Measurements from ENCODE around the gene FZR1. TPM values are rescaled to one million over a fixed set of nuclear protein-coding genes. Genes with fewer than 3 reads are reported as not detected.

Gene FZR1
- total and polyA plus RNA-seq, 2 of the 8 experiments (the other 6 are each of a cell fraction or from before 2014, with no cell fraction given), result 21.6 to 35.5 TPM

GRCh38 chr19:3565139-3565538, 59.0 kb downstream of the FZR1 start:
- peaks cover 0 to 7% (median 0%) of the 10 kb centered on the region in 4 experiments; a peak in 1 of 7 replicates for H3K27me3 ChIP-seq (replicated peaks in 1 of 4; ENCODE audit: control insufficient read depth in 3 of 4, extremely low read depth in 1 of 4, insufficient read depth in 3 of 4, low read length in 3 of 4)
- no peak overlapping the region for H2BK5ac ChIP-seq (ENCODE audit: low read depth, low read length)
- H3K4ac ChIP-seq (replicated peaks; ENCODE audit: insufficient read length, low read depth, low read length), result no peak overlapping the region
- H2BK20ac ChIP-seq (ENCODE audit: low read length), result no peak overlapping the region
- no peak overlapping the region for H2AK5ac ChIP-seq (ENCODE audit: low read depth, low read length)
- TF ChIP-seq JUN (IDR thresholded peaks at IDR 0.05; ENCODE audit: low read depth, low read length) (no peak), CEBPB (IDR thresholded peaks at IDR 0.05; ENCODE audit: low read depth, low read length) (no peak), NANOG (IDR thresholded peaks at IDR 0.05; ENCODE audit: insufficient read depth, low read depth, low read length, poor library complexity, severe bottlenecking) (no peak), SIN3A (conservative IDR thresholded peaks at IDR 0.05 in 1 of 2, IDR thresholded peaks at IDR 0.05 in 1 of 2; ENCODE audit: low read depth in 1 of 2, low read length in 2 of 2) (no peak), EZH2 (IDR thresholded peaks at IDR 0.05; ENCODE audit: low read depth, low read length, severe bottlenecking) (no peak), MAX (IDR thresholded peaks at IDR 0.05) (no peak), TEAD4 (IDR thresholded peaks at IDR 0.05; ENCODE audit: low read depth, low read length) (no peak), PHF8 (conservative IDR thresholded peaks at IDR 0.05; ENCODE audit: low read depth, low read length) (no peak), HDAC2 (IDR thresholded peaks at IDR 0.05; ENCODE audit: borderline replicate concordance in 1 of 2, low read depth in 2 of 2, low read length in 2 of 2) (no peak), SIX5 (IDR thresholded peaks at IDR 0.05; ENCODE audit: low read depth, low read length) (no peak)
- H2BK15ac ChIP-seq (ENCODE audit: low read length), result no peak overlapping the region
- DNase-seq (ENCODE audit: low read depth in 1 of 2, low spot score in 2 of 2), result no peak
- no peak overlapping the region for H2AFZ ChIP-seq (ENCODE audit: low read length)
- no peak overlapping the region for H3K23ac ChIP-seq (ENCODE audit: insufficient read length)
- H3K9ac ChIP-seq (replicated peaks in 1 of 4; ENCODE audit: extremely low read depth in 1 of 4, low read depth in 3 of 4, low read length in 3 of 4), result no peak overlapping the region
- CTCF ChIA-PET (ENCODE audit: partially characterized antibody), result interaction anchor here (0.8 to 1.8 kb wide), 4 partner anchors 10 to 48 kb away, joined by 3 to 8 read pairs (median 4); no protein-coding TSS in a partner anchor
- no peaks in the 10 kb centered on the region for H3K23me2 ChIP-seq (ENCODE audit: low read depth, low read length)
- no peak overlapping the region for H2BK12ac ChIP-seq (ENCODE audit: low read depth, low read length)
- H4K20me1 ChIP-seq (replicated peaks in 1 of 2; ENCODE audit: control insufficient read depth in 1 of 2, insufficient read depth in 2 of 2, low read length in 2 of 2), result no peaks in the 10 kb centered on the region
- no peak overlapping the region for H3K18ac ChIP-seq (ENCODE audit: extremely low read depth, low read length)
- no peak overlapping the region for H3K4me3 ChIP-seq (ENCODE audit: extremely low read depth in 1 of 4, insufficient read depth in 2 of 4, low read depth in 3 of 4, low read length in 4 of 4)
- no peaks in the 10 kb centered on the region for H3K4me1 ChIP-seq (replicated peaks in 1 of 4; ENCODE audit: control insufficient read depth in 3 of 4, insufficient read depth in 4 of 4, low read length in 3 of 4)
- FAIRE-seq, result no peak
- no peak overlapping the region for H3K56ac ChIP-seq (replicated peaks; ENCODE audit: insufficient read length, low read depth, low read length)
- no peak overlapping the region for H3K27ac ChIP-seq (ENCODE audit: low read depth, low read length)
- POLR2A ChIA-PET (ENCODE audit: partially characterized antibody), result interaction anchor here (0.7 kb wide), 1 partner anchor 17 kb away, joined by 4 read pairs; no protein-coding TSS in a partner anchor
- H2BK120ac ChIP-seq (replicated peaks; ENCODE audit: low read depth, low read length), result no peak overlapping the region
- H4K8ac ChIP-seq (ENCODE audit: extremely low read depth, insufficient read depth, low read length), result no peak overlapping the region
- no peak overlapping the region for H3K14ac ChIP-seq (ENCODE audit: insufficient read length)
- H4K5ac ChIP-seq (ENCODE audit: insufficient read length, low read depth, low read length), result no peak overlapping the region
- no peaks in the 10 kb centered on the region for H3K9me3 ChIP-seq (ENCODE audit: insufficient read depth in 2 of 2, low read depth in 1 of 2, low read length in 1 of 2)
- no peaks in the 10 kb centered on the region for H3K79me2 ChIP-seq (ENCODE audit: control insufficient read depth in 1 of 2, insufficient read depth in 2 of 2, low read length in 2 of 2)
- WGBS, 2 experiments (ENCODE audit: extremely low coverage in 1 of 2, insufficient coverage in 1 of 2, insufficient read length in 1 of 2, insufficient replicate concordance in 2 of 2, low coverage in 1 of 2, low lambda C conversion rate in 2 of 2, missing lambda C conversion rate in 1 of 2), result 92% methylated on average over 19 of the region's 19 CpGs; no CpG with 5 or more reads in 1 of the 2 experiments
- no peaks in the 10 kb centered on the region for H3K79me1 ChIP-seq (ENCODE audit: low read depth, low read length)
- H4K91ac ChIP-seq (replicated peaks; ENCODE audit: insufficient read length, low read length), result no peak overlapping the region
- no peaks in the 10 kb centered on the region for H3K36me3 ChIP-seq (ENCODE audit: control insufficient read depth in 2 of 4, insufficient read depth in 4 of 4, low read length in 3 of 4)
- H3K4me2 ChIP-seq (ENCODE audit: insufficient read depth in 1 of 2, low read depth in 2 of 2, low read length in 2 of 2), result no peak overlapping the region
